Measurements from ENCODE around the gene PLPP4.

The PLPP4 gene

DNA sequence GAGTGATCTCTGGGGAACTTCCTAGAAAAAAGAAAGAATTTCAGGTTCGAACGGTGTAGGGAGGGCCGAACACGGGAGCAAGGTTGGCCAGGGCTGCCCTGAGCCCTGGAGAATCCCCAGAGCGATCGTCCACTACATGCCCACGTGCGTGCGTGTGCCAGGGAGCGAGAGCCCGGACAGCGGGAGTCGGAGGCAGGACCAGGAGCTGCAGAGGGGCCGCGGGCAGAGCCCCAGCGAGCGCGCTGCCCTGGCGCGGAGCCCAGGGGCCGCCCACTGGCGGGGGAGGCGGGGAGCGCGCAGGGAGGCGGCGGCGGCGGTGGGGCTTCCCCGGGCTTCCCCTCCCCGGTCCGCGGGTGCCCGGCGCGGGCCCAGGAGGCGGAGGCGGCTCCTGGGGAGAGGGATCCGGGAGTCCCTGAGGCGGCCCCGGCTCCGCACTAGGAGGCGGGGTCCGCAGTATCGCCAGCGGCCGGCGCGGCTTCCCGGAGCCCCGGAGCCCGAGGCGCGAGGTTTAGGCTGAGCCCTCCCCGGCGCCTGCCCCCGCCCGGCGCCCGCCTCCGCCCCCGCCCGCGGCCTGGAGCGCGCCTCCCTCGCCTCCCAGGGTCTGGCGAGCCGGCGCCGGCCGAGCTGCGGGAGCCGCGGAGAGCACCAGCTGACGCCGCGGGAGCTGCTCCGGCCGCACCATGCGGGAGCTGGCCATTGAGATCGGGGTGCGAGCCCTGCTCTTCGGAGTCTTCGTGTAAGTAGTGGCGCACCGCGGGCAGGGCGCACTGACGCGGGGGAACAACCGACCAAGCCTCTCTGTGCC, at the start of gene PLPP4:
Gene PLPP4 (plus strand): TSS at position 602 of the 805 bp plus-strand sequence. CDS start 79 bp downstream, at position 681.
- DNase-seq (ENCODE audit: low spot score), result no peak

DNA sequence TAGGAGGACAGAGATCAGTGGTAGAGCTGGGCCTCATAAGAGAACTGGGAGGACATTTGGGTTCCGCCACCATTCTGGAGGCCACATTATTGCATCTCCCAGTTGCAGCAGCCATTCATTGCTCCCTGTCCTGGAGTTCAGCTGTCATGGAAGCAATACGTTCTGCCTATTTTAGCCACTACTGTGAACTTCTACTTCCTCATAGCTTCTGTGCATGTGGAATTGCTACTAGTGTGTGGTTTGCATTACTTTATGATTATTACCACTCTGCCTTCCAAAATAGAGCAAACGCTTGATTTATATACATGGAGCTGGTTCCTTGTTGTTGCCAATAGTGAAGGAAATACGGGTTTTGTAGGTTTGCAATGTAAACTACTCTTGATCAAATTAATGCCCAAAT, 47.2 kb upstream of the PLPP4 start:
- no peak for DNase-seq (ENCODE audit: low spot score)

DNA sequence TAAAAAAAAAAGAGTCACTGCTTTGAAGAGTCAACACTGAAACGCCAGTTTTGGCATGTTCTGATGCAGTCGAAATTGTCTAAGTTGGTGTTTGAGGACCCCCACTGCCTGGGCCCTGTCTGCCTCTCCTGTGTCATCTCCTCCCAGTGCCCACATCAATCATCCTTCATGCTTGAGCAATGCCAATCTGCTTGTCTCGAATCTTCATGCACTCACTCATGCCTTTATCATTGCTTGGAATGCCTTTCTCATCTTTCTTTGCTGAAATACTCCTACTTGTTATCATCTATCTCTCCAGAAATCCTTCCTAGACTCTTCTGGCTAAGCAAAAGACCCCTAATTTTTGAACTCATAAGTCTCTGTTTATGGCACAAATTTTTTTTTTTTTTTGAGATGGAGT, 42.1 kb upstream of the PLPP4 start:
- no peak for DNase-seq (ENCODE audit: low spot score)

DNA sequence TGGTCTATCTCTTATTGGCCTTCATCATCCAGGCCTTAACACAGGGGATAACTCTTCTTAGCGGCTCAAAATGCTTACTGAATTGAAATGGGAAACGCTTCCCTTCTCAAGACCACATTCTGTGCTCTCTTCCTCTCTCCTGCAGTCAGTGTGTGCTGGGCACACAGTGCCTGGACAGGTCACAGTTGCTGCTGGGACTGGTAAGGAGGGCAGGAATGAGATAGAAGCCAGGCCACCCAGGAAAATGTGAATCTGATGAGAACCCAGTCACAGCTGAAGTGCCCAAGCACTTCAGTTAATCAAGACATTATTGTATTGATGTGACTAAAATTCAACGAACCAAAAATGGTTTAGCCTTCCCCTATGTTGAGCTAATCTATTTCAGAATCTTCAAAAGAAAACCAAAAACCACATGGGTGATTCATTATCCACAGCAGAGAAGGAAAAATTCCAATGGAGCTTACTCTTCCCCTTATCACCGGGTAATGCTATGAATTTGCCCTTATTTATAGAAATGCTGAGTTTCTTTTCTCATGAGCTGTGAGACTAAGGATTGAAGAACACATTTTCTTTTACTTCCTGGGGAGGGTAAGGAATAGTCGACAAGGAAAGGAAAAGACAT, 41.2 kb upstream of the PLPP4 start:
- DNase-seq (ENCODE audit: low spot score), result no peak

DNA sequence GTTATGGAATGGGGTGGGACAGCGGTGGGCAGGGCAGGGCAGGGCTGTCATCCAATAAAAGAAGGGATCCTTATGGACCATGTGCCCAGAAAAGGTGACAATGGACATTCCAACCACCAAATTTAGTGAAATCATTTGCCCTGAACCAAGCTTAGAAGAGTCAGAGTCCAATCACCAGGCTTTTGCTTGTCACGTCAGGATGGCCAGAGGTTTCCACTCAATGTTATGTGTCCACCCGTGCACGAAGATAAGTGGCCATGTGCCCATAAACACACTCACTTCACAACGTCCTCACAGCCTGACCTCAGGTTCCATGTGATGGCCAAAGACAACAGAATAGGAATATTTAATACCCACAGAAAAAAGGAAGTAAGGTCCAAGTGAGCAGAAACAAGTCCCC, 36.6 kb upstream of the PLPP4 start:
- no peak for DNase-seq (ENCODE audit: low spot score)

DNA sequence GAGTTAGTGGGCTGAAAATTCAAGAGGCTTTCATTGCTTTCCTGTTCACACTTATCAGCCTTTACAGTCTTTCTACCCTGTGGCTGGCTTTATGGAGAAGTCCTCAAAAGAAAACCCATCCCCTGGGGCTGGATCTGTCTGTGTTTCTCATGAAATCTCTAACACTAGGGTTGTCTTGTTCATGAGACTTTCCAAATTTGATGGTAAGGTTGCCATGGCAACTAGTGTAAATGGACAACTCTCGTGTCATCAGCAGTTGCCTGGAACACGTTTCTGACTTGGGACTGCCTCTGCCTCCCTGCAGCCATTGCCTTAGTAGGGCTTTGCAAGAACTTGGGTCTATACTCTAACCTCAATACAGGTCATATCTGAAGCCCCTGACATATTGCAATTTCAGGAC, 35.8 kb upstream of the PLPP4 start:
- no peak for DNase-seq (ENCODE audit: low spot score)

DNA sequence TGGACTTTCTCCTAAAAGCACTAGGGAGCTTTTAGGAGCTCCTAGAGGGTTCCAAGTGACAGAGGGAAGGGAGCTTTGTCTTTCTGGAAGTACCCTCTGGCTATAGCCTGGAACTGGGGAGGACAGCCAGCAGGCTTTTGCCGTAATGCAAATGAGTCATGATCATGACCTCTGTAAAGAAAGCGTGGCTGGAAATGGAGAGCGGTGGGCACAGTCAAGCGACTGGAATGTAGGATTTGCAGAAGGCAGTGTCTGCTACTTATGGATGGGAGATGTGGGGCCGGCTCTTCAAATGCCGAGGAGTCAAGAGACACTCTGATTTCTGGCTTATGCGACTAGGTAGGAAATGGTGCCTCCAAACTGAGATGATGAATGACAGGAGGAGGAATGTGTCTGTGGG, 34.6 kb upstream of the PLPP4 start:
- no peak for DNase-seq (ENCODE audit: low spot score)

DNA sequence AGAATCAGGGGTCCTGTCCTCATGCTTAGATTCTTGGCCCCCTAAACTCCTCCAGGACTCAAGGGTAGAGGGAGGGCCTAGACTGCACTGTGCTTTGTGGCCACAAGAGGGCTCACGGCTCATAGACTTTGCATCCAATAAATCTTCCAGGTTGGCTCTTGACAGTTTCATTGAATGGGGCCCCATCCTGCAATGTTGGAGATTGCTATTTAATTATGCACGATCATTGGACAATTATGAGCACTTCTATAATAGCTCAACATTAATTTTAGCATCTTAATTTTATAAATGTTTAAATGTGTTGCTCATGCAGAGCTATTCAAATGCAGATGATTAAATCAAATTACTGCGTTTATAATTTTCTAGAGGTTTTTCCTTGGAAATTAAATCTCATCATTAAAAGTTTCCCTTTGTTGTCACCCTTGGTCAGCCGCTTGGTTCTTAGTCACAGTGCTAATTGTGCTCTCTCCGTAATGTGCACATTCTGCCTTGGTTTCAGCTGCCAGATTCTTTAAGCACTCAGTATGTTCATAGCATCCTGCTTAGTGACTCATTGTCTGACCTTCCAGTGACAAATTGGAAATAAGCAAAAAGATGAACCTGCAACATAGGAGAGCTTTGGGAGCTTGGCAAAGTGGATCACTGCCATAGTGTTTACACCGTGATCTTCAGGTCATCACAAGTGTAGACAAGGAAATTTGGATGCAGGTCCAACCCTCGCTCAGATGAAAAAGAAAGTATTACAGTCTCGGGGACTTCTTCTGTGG, 33.4 kb upstream of the PLPP4 start:
- DNase-seq (ENCODE audit: low spot score), result no peak

DNA sequence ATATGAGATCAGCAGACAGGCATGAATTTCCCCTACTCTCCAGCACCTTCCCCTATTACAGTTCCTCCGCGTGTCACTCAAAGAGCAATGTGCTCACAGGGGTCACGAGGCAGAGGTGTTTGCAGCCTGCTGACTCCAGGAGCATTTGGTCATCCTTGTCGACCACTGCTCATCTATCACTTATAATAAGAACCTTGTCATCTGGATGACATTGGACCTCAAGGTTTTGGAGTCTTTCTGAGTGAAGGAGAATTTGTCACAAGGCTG, 32.9 kb upstream of the PLPP4 start:
- no peak for DNase-seq (ENCODE audit: low spot score)

DNA sequence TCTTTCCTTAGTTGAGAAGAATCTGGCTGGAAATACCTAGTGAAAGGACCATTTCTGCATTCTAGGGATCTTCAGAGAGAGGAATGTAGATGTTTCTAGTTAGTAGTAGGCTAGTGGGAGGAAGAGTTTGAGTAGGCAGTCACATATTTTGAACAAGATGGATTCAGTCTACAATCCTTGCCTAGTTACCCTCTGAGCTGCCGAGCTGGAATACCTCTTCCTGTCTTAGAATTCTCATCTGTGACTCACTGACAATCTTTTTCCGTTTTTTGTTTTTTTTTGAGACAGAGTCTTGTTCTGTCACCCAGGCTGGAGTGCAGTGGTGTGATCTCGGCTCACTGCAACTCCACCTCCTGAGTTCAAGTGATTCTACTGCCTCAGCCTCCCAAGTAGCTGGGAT, 30.7 kb upstream of the PLPP4 start:
- DNase-seq (ENCODE audit: low spot score), result no peak

DNA sequence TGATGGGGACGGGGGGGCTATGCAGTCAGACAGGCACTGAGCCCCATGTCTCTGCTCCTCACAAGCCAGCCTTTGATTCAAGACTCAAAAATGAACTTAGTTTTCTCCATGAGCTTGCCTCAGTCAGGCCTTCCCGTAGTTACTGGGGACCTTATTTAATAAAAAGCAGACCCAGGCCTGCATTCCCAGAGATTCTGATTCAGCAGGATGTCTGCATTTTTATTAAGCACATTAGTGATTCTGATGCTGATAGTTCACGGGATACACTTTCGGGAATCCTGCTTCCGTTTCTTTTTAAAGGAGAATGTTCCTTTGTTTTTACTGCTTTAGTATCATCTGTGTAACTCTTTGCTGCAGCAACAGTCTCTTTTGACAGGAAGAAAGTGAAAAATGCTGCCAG, 28.3 kb upstream of the PLPP4 start:
- DNase-seq (ENCODE audit: low spot score), result no peak

DNA sequence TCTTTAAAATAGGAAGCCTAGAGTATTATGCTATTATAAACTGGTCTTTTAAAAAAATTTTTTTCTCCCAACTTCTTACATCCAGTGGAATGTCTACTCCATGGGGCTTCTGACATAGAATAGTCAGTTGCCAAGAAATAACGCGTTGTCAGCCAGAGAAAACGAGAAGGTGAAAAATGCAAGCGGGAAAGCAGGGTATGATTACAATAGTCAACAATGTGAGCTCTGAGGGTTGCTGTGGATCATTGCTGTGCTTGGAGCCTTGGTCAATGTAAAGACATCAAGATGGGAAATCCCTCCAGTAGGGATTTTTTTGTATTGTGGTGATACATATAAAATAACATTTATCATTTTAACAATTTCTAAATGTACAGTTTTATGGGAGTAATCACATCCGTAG, 27.6 kb upstream of the PLPP4 start:
- DNase-seq (ENCODE audit: low spot score), result no peak

DNA sequence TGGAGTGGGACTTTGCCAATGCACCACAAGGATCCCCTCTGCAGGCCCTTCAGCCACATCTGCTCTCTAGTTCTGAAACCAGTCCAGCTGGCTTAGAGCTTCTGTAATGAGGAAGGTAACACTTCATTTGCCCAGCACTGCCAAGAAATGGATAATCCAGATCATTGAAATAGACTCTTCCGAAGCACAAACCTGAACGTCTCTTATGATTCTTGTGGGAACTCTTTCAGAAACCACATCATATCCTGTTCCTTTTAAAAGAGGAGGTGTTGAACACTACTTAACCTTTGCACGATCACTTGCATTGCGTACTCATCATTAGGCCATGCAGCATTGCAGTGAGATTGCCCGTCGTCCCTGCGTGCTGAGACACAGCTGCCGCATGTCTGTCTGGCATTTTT, 25.8 kb upstream of the PLPP4 start:
- DNase-seq (ENCODE audit: low spot score), result no peak

DNA sequence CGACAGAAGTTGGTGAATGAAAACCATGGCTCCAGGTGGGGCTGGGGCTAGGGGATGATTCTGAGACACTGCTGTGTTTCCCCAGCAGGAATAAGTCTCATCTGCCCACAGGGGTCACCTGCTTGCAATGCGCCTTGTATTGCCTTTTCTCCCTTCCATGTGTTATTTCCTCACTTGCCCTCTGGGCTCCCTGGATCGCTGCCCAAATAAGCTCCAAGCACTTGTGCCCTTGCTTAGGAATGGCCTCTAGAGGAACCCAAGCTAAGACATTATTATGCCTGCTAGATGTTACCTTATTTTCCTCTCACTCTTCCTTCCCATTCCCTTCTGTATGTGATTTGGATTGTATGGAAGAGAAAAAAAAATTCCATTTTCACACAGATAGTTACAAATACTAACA, 24.8 kb upstream of the PLPP4 start:
- DNase-seq (ENCODE audit: low spot score), result no peak

DNA sequence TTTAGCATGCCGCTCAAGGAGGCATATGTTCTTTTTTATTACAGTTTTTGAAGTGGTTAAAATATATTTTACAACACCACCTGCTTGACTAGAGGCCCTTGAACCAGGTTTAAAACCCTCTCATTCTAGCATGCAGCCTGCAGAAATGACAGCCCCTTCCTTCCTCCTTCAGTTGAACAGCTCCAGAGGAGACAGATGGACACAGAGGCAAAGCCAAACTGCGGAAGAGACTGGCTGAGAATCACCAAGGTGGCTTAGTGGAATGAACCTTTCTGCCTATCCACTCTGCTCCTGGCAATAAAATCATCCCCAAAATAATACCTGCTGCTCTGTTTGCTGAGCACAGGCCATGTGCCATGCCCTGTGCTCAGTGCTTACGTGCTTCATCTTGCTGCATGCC, 23.9 kb upstream of the PLPP4 start:
- DNase-seq (ENCODE audit: low spot score), result no peak

DNA sequence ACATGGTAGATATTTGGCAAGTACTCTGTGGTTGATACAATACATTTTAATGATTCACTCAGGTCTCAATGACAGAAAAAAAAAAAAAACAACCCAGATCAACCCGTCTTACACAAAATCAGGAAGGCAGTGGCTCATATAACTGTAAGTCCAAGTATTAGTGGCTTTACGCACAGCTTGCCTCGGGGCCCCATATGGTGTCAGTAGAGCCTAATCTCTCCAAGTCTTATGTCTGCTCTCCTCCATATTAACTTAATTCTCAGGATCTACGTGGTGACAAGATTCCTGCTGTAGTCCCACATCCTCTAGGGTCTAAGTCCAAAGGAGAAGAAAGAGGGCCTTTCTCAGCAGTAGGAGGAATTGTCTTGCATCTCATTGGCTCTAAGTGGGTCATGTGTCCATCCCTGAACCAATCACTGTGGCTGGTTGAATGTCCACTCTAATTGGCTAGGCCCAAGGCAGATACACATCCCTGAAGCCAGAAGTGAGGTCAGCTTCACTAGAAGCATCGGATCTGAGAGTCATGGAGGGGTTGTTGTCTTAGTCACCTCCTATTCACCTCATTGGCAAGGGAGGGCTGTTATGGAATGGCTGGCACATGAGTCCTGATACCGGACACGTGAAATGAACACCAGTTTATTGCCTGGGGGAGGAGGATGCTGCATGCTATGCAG, 20.5 kb upstream of the PLPP4 start:
- no peak for DNase-seq (ENCODE audit: low spot score)

DNA sequence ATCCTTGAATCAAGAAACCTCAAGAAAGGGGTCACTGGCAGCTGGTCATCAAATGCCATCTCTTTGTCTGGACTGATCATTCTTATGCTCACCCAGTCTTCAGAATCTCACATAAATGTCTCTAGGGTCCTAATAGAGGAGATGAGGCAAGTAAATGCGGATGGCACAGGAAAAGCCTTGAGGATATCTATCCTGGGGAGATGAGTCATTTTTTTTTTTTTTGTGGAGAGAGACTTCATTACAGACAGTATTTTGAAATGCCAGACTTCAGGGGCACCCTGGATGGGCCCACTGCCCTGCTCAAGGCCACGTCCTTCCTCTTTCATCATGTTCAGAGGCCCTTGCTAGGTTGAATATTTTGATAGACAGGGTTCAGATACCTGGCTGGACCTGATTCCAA, 19.5 kb upstream of the PLPP4 start:
- no peak for DNase-seq (ENCODE audit: low spot score)

DNA sequence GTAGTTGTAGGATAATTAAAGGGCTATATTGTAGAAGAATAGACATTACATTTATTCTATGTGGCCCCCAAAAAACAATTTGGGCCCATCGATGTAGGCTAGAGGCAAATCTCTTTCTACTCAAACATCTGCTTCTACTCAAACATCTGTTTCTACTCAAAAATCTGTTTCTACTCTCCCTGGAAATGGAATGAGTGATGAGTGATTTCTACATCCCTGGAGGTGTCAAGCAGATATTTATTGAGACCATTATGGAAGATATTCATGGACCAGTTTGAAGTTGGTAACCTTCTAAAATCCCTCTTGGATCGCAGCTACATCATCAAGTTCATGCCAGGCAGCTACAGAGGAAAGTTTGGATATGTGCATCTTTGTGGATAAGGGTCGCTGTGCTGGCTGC, 5.1 kb upstream of the PLPP4 start:
- DNase-seq (ENCODE audit: low spot score), result no peak

DNA sequence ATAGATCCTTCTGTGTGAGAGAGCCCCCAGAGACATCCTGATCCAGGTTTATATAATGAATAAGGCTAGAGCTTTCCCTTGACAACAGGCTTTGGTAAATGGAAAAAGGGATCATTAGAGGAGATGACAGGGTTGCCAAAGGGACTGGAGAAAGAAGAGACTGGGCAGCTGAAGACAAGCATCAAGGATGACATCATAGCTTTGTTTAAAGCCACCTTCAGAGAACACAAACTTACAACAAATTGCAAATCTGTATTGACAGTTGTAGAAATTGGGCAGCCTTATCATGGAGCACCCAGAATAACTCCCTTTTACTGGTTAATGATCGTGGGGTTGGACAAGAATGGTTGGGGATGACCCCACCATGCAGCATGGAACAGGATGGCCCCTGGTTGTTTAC, 3.7 kb upstream of the PLPP4 start:
- DNase-seq (ENCODE audit: low spot score), result no peak

DNA sequence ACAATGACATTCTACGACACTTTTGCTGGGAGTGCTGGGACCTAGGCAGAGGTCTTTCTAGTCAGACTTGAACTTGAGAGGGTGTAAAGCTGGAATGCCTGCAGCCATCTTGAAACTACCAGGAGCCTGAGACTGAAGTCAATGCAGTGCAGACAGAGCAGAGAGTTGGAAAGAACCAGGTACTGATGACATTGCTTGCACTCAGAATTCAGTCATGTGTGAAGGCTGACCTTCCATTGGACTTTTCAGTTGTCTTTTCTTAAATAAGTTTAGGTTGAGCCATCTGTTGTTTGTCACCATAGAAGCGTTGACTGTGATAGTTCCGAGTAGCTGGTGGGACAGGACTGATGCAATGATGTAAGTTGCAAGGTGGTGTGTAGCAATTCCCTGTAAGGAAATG, 3.1 kb upstream of the PLPP4 start:
- no peak for DNase-seq (ENCODE audit: low spot score)

DNA sequence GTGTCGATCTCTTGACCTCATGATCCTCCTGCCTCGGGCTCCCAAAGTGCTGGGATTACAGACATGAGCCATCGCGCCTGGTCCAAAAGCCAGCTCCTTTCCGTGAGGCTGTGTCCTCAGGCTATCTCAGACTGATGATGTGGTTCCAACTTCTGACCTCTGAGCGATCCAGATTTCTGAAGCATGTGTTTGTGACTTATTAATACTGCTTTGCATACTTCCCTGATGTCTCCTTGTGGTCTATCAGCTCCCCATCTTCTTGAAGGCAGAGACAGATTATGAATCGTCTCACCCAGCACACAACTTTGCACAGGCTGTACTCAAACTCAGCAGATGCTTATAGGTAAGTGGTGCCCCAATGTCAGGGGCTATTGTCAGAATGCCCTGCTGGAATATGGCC, 2.0 kb upstream of the PLPP4 start:
- DNase-seq (ENCODE audit: low spot score), result no peak

DNA sequence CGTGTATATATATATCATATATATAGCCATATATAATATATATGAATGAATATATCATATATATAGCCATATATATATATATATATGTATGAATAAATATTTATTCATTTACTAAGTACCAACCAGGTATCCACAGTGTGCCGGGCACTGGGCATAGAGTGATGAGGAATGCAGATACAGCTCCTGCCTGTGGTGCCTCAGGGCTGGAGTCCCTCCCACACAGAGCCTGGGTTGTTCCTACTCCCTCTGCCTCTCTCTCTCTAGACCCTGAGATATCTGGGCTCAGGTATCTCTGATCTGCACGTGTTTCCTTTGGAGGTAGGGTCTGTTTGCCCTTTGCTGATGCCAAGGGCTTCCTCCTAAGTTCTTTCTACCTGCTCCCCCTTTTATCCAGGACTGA, 1.4 kb upstream of the PLPP4 start:
- DNase-seq (ENCODE audit: low spot score), result no peak

DNA sequence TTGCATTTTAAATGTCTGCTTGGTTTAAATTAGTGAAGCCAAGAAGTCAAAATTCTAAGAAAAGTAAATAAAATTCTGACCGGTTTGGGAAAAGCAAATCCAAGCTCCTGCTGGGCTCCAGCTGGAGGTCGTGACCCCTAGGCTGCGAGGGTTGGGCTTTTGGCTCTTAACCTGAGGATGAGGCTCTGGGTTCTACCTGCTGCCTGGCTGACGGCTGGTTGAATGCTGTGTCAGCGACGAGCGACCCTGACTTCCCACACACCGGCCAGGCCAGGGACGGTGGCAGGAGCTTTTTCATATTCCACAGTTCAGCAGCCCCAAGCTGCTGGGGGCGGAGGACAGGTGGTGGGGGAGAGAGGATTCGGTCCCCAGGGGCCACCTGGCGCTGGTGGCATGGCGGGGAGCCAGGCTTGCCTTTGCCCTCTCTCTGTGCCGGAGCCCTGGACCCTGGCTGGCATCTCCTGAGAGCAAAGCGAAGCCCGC, 843 bp upstream of the PLPP4 start:
- DNase-seq (ENCODE audit: low spot score), result no peak
